ENCODE data around the gene SLC50A1. TPM values are rescaled to one million over a fixed set of nuclear protein-coding genes. Genes with fewer than 3 reads are reported as not detected.
A peak's percentile ranks its signal among the peaks of the same experiment; 100 is the strongest.
"Not testable (repeated sequence)": the region's sequence is repeated elsewhere in the genome, so short reads cannot be mapped to it uniquely, and the experiment has no call there.

The SLC50A1 gene
- total RNA-seq, 1 donor from 2014 or later, result 43.9 TPM

- Mint-ChIP-seq H3K4me1 (ENCODE audit: unreplicated experiment) (no peaks in the 10 kb centered on the region), H3K9me3 (ENCODE audit: unreplicated experiment) (no peaks in the 10 kb centered on the region), H3K27ac (ENCODE audit: unreplicated experiment) (no peak overlapping the region), H3K4me3 (ENCODE audit: unreplicated experiment) (no peak overlapping the region), H3K36me3 (ENCODE audit: low read depth, unreplicated experiment) (no peaks in the 10 kb centered on the region), H3K27me3 (ENCODE audit: unreplicated experiment) (peaks cover 4% of the 10 kb centered on the region)
- TF ChIP-seq, protein P1, sequence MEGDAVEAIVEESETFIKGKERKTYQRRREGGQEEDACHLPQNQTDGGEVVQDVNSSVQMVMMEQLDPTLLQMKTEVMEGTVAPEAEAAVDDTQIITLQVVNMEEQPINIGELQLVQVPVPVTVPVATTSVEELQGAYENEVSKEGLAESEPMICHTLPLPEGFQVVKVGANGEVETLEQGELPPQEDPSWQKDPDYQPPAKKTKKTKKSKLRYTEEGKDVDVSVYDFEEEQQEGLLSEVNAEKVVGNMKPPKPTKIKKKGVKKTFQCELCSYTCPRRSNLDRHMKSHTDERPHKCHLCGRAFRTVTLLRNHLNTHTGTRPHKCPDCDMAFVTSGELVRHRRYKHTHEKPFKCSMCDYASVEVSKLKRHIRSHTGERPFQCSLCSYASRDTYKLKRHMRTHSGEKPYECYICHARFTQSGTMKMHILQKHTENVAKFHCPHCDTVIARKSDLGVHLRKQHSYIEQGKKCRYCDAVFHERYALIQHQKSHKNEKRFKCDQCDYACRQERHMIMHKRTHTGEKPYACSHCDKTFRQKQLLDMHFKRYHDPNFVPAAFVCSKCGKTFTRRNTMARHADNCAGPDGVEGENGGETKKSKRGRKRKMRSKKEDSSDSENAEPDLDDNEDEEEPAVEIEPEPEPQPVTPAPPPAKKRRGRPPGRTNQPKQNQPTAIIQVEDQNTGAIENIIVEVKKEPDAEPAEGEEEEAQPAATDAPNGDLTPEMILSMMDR (IDR thresholded peaks at IDR 0.05; ENCODE audit: unreplicated experiment), result no peak
- no peak for DNase-seq (ENCODE audit: low spot score)
These were observed 23.3 kb downstream of the SLC50A1 start for GRCh38 chr1:155158991-155159390.

GRCh38 chr1:155160128-155160527 is 24.5 kb downstream of the SLC50A1 start:
- Mint-ChIP-seq H3K36me3 (ENCODE audit: low read depth, unreplicated experiment) (no peaks in the 10 kb centered on the region), H3K4me3 (ENCODE audit: unreplicated experiment) (peak overlapping the region; percentile 35), H3K27me3 (ENCODE audit: unreplicated experiment) (peaks cover 4% of the 10 kb centered on the region), H3K4me1 (ENCODE audit: unreplicated experiment) (no peaks in the 10 kb centered on the region), H3K9me3 (ENCODE audit: unreplicated experiment) (no peaks in the 10 kb centered on the region), H3K27ac (ENCODE audit: unreplicated experiment) (no peak overlapping the region)
- TF ChIP-seq, protein P1 (IDR thresholded peaks at IDR 0.05; ENCODE audit: unreplicated experiment), result no peak
- DNase-seq (ENCODE audit: low spot score), result no peak

DNA sequence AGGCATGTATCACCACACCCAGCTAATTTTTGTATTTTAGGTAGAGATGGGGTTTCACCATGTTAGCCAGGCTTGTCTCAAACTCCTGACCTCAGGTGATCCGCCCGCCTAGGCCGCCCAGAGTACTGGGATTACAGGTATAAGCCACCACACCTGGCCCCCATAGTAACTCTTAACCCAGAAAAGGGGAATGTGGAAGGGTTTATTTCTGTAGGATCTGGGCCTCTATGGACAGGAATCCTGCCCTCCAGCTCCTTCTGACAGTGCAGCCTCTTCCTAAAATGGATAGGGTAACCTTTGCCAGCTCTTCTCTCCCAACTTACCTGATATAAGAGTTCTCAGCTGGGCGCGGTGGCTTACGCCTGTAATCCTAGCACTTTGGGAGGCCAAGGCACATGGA is 27.0 kb downstream of the SLC50A1 start:
- H3K4me3 Mint-ChIP-seq (ENCODE audit: unreplicated experiment); H3K27me3 Mint-ChIP-seq (ENCODE audit: unreplicated experiment); H3K9me3 Mint-ChIP-seq (ENCODE audit: unreplicated experiment); DNase-seq (ENCODE audit: low spot score); H3K36me3 Mint-ChIP-seq (ENCODE audit: low read depth, unreplicated experiment); H3K27ac Mint-ChIP-seq (ENCODE audit: unreplicated experiment): not testable (repeated sequence)
- H3K4me1 Mint-ChIP-seq (ENCODE audit: unreplicated experiment), result peaks cover 15% of the 10 kb centered on the region

- not testable (repeated sequence) for DNase-seq (ENCODE audit: low spot score); H3K4me3 Mint-ChIP-seq (ENCODE audit: unreplicated experiment); H3K9me3 Mint-ChIP-seq (ENCODE audit: unreplicated experiment); H3K27ac Mint-ChIP-seq (ENCODE audit: unreplicated experiment); H3K27me3 Mint-ChIP-seq (ENCODE audit: unreplicated experiment); H3K36me3 Mint-ChIP-seq (ENCODE audit: low read depth, unreplicated experiment)
- H3K4me1 Mint-ChIP-seq (ENCODE audit: unreplicated experiment), result peaks cover 18% of the 10 kb centered on the region
These were observed 28.1 kb downstream of the SLC50A1 start for GRCh38 chr1:155163785-155164184.

DNA sequence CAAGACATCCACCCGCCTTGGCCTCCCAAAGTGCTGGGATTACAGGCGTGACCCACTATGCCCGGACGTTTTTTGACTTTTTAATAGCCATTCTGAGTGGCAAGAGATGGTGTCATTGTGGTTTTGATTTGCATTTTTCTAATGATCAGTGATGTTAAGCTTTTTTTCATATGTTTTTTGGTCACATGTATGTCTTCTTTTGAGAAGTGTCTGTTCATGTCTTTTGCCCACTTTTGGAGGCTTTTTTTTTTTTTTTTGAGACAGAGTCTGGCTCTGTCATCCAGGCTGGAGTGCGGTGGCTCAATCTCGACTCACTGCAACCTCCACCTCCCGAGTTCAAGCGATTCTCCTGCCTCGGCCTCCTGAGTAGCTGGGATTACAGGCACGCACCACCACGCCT is 29.0 kb downstream of the SLC50A1 start:
- not testable (repeated sequence) for H3K36me3 Mint-ChIP-seq (ENCODE audit: low read depth, unreplicated experiment); H3K27ac Mint-ChIP-seq (ENCODE audit: unreplicated experiment); DNase-seq (ENCODE audit: low spot score); H3K27me3 Mint-ChIP-seq (ENCODE audit: unreplicated experiment); H3K9me3 Mint-ChIP-seq (ENCODE audit: unreplicated experiment); H3K4me3 Mint-ChIP-seq (ENCODE audit: unreplicated experiment)
- peaks cover 18% of the 10 kb centered on the region for H3K4me1 Mint-ChIP-seq (ENCODE audit: unreplicated experiment)

DNA sequence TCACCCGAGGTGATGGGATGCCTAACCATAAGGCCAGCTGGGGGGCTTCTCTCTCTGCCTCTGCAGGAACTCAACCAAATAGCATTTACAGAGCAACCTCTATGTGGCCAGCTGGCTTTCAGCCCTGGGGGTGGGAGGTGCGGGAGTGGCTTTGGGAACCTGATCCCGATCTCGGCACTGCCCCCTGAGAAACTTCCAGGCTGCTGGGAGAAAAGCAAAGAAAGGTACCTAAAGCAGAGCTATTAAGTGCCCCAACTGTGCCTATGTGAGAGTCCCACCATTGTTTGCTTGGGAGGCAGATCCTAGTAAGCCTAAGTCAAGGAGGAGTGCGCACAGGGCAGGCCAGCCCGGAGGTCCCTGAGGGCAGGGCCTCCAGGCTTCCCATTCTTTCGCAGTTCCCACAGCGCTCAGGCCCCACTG is 30.4 kb downstream of the SLC50A1 start:
- H3K4me1 Mint-ChIP-seq (ENCODE audit: unreplicated experiment), result peaks cover 18% of the 10 kb centered on the region
- peak; percentile 46 for DNase-seq (ENCODE audit: low spot score)
- H3K27me3 Mint-ChIP-seq (ENCODE audit: unreplicated experiment), result peaks cover 6% of the 10 kb centered on the region
- TF ChIP-seq, protein P1 (IDR thresholded peaks at IDR 0.05; ENCODE audit: unreplicated experiment), result no peak
- H3K27ac Mint-ChIP-seq (ENCODE audit: unreplicated experiment), result peak overlapping the region; percentile 98
- H3K9me3 Mint-ChIP-seq (ENCODE audit: unreplicated experiment), result no peaks in the 10 kb centered on the region
- H3K36me3 Mint-ChIP-seq (ENCODE audit: low read depth, unreplicated experiment), result peaks cover 12% of the 10 kb centered on the region
- peak overlapping the region; percentile 79 for H3K4me3 Mint-ChIP-seq (ENCODE audit: unreplicated experiment)

All from endothelial cell (in vitro differentiated cells).